H1 (cell line): ENCODE measurements around the gene NDUFA12. TPM values are rescaled to one million over a fixed set of nuclear protein-coding genes. Genes with fewer than 3 reads are reported as not detected.

Experiments used
- CTCF ChIA-PET: fragments of 300-600 bp; sonication (Branson Sonifier 250); formaldehyde crosslinking; loops from one replicate; lab custom pipeline; 2021; ENCODE audit not compliant: partially characterized antibody; lab: Charles Lee
- POLR2A ChIA-PET: fragments of 300-600 bp; sonication (Branson Sonifier 250); formaldehyde crosslinking; loops from one replicate; lab custom pipeline; 2021; ENCODE audit warnings: inconsistent platforms; ENCODE audit not compliant: partially characterized antibody; lab: Charles Lee
- DNase-seq, 2 experiments: peaks; one replicate each; pipeline versions ENCODE4 v3.0.0 to v3.0.0-alpha.2; 2010 to 2022; ENCODE audit warnings: low spot score in 2 of 2, low read depth in 1 of 2, mixed read lengths in 1 of 2
- FAIRE-seq: peaks from 2 replicates; lab custom pipeline; 2011; peaks lifted over from hg19 to GRCh38; lab: Jason Lieb, UNC
- H2AFZ ChIP-seq: 2 replicates; pipeline ENCODE4 v1.8.1; 2012; ENCODE audit warnings: low read length, inconsistent platforms
- H2AK5ac ChIP-seq: 2 replicates; pipeline ENCODE4 v1.6.1; 2013; ENCODE audit warnings: low read depth, low read length
- H2BK120ac ChIP-seq: replicated peaks from 2 replicates; pipeline ENCODE3; 2013; ENCODE audit warnings: low read depth, low read length, inconsistent platforms
- H2BK12ac ChIP-seq: 2 replicates; pipeline ENCODE4 v1.6.1; 2013; ENCODE audit warnings: low read depth, low read length
- H2BK15ac ChIP-seq: 2 replicates; pipeline ENCODE4 v1.6.1; 2013; ENCODE audit warnings: low read length
- H2BK20ac ChIP-seq: 2 replicates; pipeline ENCODE4 v1.6.1; 2013; ENCODE audit warnings: low read length
- H2BK5ac ChIP-seq: 2 replicates; pipeline ENCODE4 v1.6.1; 2013; ENCODE audit warnings: low read depth, low read length
- H3K14ac ChIP-seq: 2 replicates; pipeline ENCODE4 v1.6.1; 2013; ENCODE audit warnings: inconsistent platforms; ENCODE audit not compliant: insufficient read length
- H3K18ac ChIP-seq: 2 replicates; pipeline ENCODE4 v1.6.1; 2013; ENCODE audit warnings: low read length; ENCODE audit errors: extremely low read depth
- H3K23ac ChIP-seq: 2 replicates; pipeline ENCODE4 v1.6.1; 2013; ENCODE audit warnings: inconsistent platforms; ENCODE audit not compliant: insufficient read length
- H3K23me2 ChIP-seq: 2 replicates; pipeline ENCODE4 v1.6.1; 2013; ENCODE audit warnings: low read depth, low read length
- H3K27ac ChIP-seq: 2 replicates; pipeline ENCODE4 v1.6.1; 2011; ENCODE audit warnings: low read depth, low read length, inconsistent platforms
- H3K27me3 ChIP-seq, 4 experiments: replicated peaks in 1 of 4; 1 replicate in 1 of 4; 2 replicates in 3 of 4; pipeline versions ENCODE4 v1.6.1 to v1.8.1; 2011 to 2013; ENCODE audit warnings: low read length in 3 of 4, mild to moderate bottlenecking in 3 of 4, inconsistent platforms in 2 of 4, mixed read lengths in 2 of 4, moderate library complexity in 1 of 4; ENCODE audit not compliant: control insufficient read depth in 3 of 4, insufficient read depth in 3 of 4; ENCODE audit errors: extremely low read depth in 1 of 4
- H3K36me3 ChIP-seq, 4 experiments: 2 replicates each; pipeline versions ENCODE4 v1.6.1 to v1.8.1; 2011 to 2013; ENCODE audit warnings: mild to moderate bottlenecking in 4 of 4, low read length in 3 of 4, moderate library complexity in 2 of 4, control low read depth in 1 of 4, inconsistent platforms in 1 of 4; ENCODE audit not compliant: insufficient read depth in 4 of 4, control insufficient read depth in 2 of 4
- H3K4ac ChIP-seq: replicated peaks from 2 replicates; pipeline ENCODE3; 2013; ENCODE audit warnings: low read length, low read depth, mixed read lengths, inconsistent platforms; ENCODE audit not compliant: insufficient read length
- H3K4me1 ChIP-seq, 4 experiments: replicated peaks in 1 of 4; 1 replicate in 1 of 4; 2 replicates in 3 of 4; pipeline versions ENCODE4 v1.6.1 to v1.8.1; 2011 to 2013; ENCODE audit warnings: low read length in 3 of 4, inconsistent platforms in 2 of 4, mixed read lengths in 1 of 4; ENCODE audit not compliant: insufficient read depth in 4 of 4, control insufficient read depth in 3 of 4
- H3K4me2 ChIP-seq, 2 experiments: 2 replicates each; pipeline versions ENCODE4 v1.6.1 to v1.8.1; 2011 to 2013; ENCODE audit warnings: low read depth in 2 of 2, low read length in 2 of 2, control low read depth in 1 of 2, inconsistent platforms in 1 of 2, mild to moderate bottlenecking in 1 of 2; ENCODE audit not compliant: insufficient read depth in 1 of 2
- H3K4me3 ChIP-seq, 4 experiments: fragments of 200-600, 300-600 bp in 1 of 4; sonication (generic), shearing (Covaris generic), sonication (Bioruptor Twin) in 1 of 4; 2 replicates each; pipeline versions ENCODE4 v1.5.1 to v1.8.1; 2011 to 2016; ENCODE audit warnings: low read length in 4 of 4, low read depth in 3 of 4, control low read depth in 2 of 4, inconsistent platforms in 2 of 4, mild to moderate bottlenecking in 2 of 4, mixed read lengths in 1 of 4, moderate library complexity in 1 of 4; ENCODE audit not compliant: insufficient read depth in 2 of 4; ENCODE audit errors: extremely low read depth in 1 of 4
- H3K56ac ChIP-seq: replicated peaks from 2 replicates; pipeline ENCODE3; 2013; ENCODE audit warnings: low read depth, mild to moderate bottlenecking, mixed read lengths, low read length, inconsistent platforms; ENCODE audit not compliant: insufficient read length
- H3K79me1 ChIP-seq: 2 replicates; pipeline ENCODE4 v1.6.1; 2013; ENCODE audit warnings: low read depth, low read length, control low read depth
- H3K79me2 ChIP-seq, 2 experiments: 2 replicates each; pipeline versions ENCODE4 v1.6.1 to v1.8.1; 2012 to 2013; ENCODE audit warnings: low read length in 2 of 2, mild to moderate bottlenecking in 2 of 2, inconsistent platforms in 1 of 2; ENCODE audit not compliant: insufficient read depth in 2 of 2, control insufficient read depth in 1 of 2
- H3K9ac ChIP-seq, 4 experiments: replicated peaks in 1 of 4; 1 replicate in 1 of 4; 2 replicates in 3 of 4; pipeline versions ENCODE4 v1.6.1 to v1.8.1; 2011 to 2013; ENCODE audit warnings: low read depth in 3 of 4, low read length in 3 of 4, control low read depth in 2 of 4, mild to moderate bottlenecking in 2 of 4, moderate library complexity in 2 of 4, inconsistent platforms in 1 of 4; ENCODE audit errors: extremely low read depth in 1 of 4
- H3K9me3 ChIP-seq, 2 experiments: 2 replicates each; pipeline versions ENCODE4 v1.6.1 to v1.8.1; 2012 to 2013; ENCODE audit warnings: mild to moderate bottlenecking in 2 of 2, moderate library complexity in 2 of 2, control low read depth in 1 of 2, inconsistent platforms in 1 of 2, low read depth in 1 of 2, low read length in 1 of 2, mixed read lengths in 1 of 2; ENCODE audit not compliant: insufficient read depth in 2 of 2
- H4K20me1 ChIP-seq, 2 experiments: replicated peaks in 1 of 2; 2 replicates each; pipeline versions ENCODE3 to v1.8.1; 2011 to 2013; ENCODE audit warnings: inconsistent platforms in 2 of 2, low read length in 2 of 2, mild to moderate bottlenecking in 1 of 2; ENCODE audit not compliant: insufficient read depth in 2 of 2, control insufficient read depth in 1 of 2
- H4K5ac ChIP-seq: 2 replicates; pipeline ENCODE4 v1.6.1; 2013; ENCODE audit warnings: low read length, low read depth, mixed read lengths, inconsistent platforms; ENCODE audit not compliant: insufficient read length
- H4K8ac ChIP-seq: 2 replicates; pipeline ENCODE4 v1.8.0; 2013; ENCODE audit warnings: mild to moderate bottlenecking, moderate library complexity, low read length, inconsistent platforms; ENCODE audit not compliant: insufficient read depth; ENCODE audit errors: extremely low read depth
- H4K91ac ChIP-seq: replicated peaks from 2 replicates; pipeline ENCODE3; 2013; ENCODE audit warnings: low read length, mixed read lengths, inconsistent platforms; ENCODE audit not compliant: insufficient read length
- CREB1 ChIP-seq: IDR thresholded peaks from 2 replicates; pipeline ENCODE4 v1.6.1; 2012; ENCODE audit warnings: inconsistent platforms
- HDAC2 ChIP-seq, 2 experiments: fragments of 300-600 bp in 1 of 2; sonication (generic) in 1 of 2; IDR thresholded peaks; 2 replicates each; pipeline ENCODE4 v1.6.1; 2011 to 2012; ENCODE audit warnings: low read depth in 2 of 2, low read length in 2 of 2, mild to moderate bottlenecking in 2 of 2, moderate library complexity in 2 of 2, borderline replicate concordance in 1 of 2, inconsistent platforms in 1 of 2
- KDM5A ChIP-seq: fragments of 200-600 bp; IDR thresholded peaks from 2 replicates; pipeline ENCODE4 v1.7.1; 2012; ENCODE audit warnings: mild to moderate bottlenecking, low read length, inconsistent platforms, mixed read lengths
- POLR2A ChIP-seq, 2 experiments: IDR thresholded peaks; 1 replicate in 1 of 2; 2 replicates in 1 of 2; pipeline ENCODE4 v1.6.1; 2011; ENCODE audit warnings: low read depth in 2 of 2, low read length in 2 of 2, mild to moderate bottlenecking in 2 of 2; ENCODE audit errors: control extremely low read depth in 1 of 2
- POLR2AphosphoS5 ChIP-seq: IDR thresholded peaks from 2 replicates; pipeline ENCODE4 v1.6.1; 2011; ENCODE audit warnings: low read depth, low read length
- POU5F1 ChIP-seq: IDR thresholded peaks from 2 replicates; pipeline ENCODE4 v1.6.1; 2011; ENCODE audit warnings: low read depth, mild to moderate bottlenecking, low read length, moderate library complexity
- RAD21 ChIP-seq, 2 experiments: IDR thresholded peaks in 1 of 2; conservative IDR thresholded peaks in 1 of 2; 2 replicates each; pipeline ENCODE4 v1.6.1; 2011; ENCODE audit warnings: low read depth in 2 of 2, low read length in 2 of 2, improper control_type of control experiment in 1 of 2, inconsistent platforms in 1 of 2, mild to moderate bottlenecking in 1 of 2, moderate library complexity in 1 of 2
- RNF2 ChIP-seq: fragments of 200-900, 300-1000 bp; sonication (generic); IDR thresholded peaks from 2 replicates; pipeline ENCODE4 v1.7.1; 2016; ENCODE audit warnings: borderline replicate concordance, low read depth, mild to moderate bottlenecking, antibody characterized with exemption, low read length; ENCODE audit not compliant: poor library complexity, severe bottlenecking; ENCODE audit errors: missing control alignments
- SIN3A ChIP-seq, 2 experiments: IDR thresholded peaks in 1 of 2; conservative IDR thresholded peaks in 1 of 2; 2 replicates each; pipeline ENCODE4 v1.6.1; 2011 to 2012; ENCODE audit warnings: low read length in 2 of 2, improper control_type of control experiment in 1 of 2, low read depth in 1 of 2, mild to moderate bottlenecking in 1 of 2
- TAF7 ChIP-seq: optimal IDR thresholded peaks from 2 replicates; pipeline ENCODE3; 2011; ENCODE audit warnings: low read depth, mild to moderate bottlenecking, inconsistent platforms, low read length, moderate library complexity, borderline replicate concordance
- ZNF274 ChIP-seq: IDR thresholded peaks from 2 replicates; pipeline ENCODE4 v1.7.0; 2012; ENCODE audit warnings: low read length, borderline replicate concordance; ENCODE audit errors: extremely low read depth
- WGBS, 2 experiments: shearing (Covaris generic) in 1 of 2; methylation state at CpG; one replicate each; pipeline versions ENCODE4 v1.1.6 to v1.1.7; 2013 to 2015; ENCODE audit warnings: low lambda C conversion rate in 2 of 2, mixed read lengths in 2 of 2, inconsistent platforms in 1 of 2, low coverage in 1 of 2, missing lambda C conversion rate in 1 of 2; ENCODE audit not compliant: insufficient replicate concordance in 2 of 2, insufficient coverage in 1 of 2, insufficient read length in 1 of 2; ENCODE audit errors: extremely low coverage in 1 of 2, missing lambda C conversion rate in 1 of 2; 5-methylcytosine and 5-hydroxymethylcytosine counted together
- polyA plus RNA-seq, 7 experiments: library from polyadenylated mRNA; depleted of rRNA in 3 of 7; stranded (reverse) in 5 of 7; unstranded in 2 of 7; fragments of >200 nt in 5 of 7; fragments of 200-250 nt in 2 of 7; gene quantifications; 1 replicate in 5 of 7; 2 replicates in 1 of 7; 4 replicates in 1 of 7; pipeline versions ENCODE4 v1.2.1 to v1.2.3, GENCODE V29; 2011 to 2013; ENCODE audit warnings: missing spikeins in 2 of 7, mixed read lengths in 2 of 7
- total RNA-seq: library from RNA; stranded (reverse); fragmentation: NEBNext Ultra II Directional; extraction: Animal tissue kit (Norgen Biotek cat#: 25700); gene quantifications from 2 replicates; pipeline ENCODE4 v1.2.1, GENCODE V29; 2021

NDUFA12 gene
- total and polyA plus RNA-seq, 2 of the 8 experiments (the other 6 are each of a cell fraction or from before 2014, with no cell fraction given) = 98.1 to 157 TPM

DNA sequence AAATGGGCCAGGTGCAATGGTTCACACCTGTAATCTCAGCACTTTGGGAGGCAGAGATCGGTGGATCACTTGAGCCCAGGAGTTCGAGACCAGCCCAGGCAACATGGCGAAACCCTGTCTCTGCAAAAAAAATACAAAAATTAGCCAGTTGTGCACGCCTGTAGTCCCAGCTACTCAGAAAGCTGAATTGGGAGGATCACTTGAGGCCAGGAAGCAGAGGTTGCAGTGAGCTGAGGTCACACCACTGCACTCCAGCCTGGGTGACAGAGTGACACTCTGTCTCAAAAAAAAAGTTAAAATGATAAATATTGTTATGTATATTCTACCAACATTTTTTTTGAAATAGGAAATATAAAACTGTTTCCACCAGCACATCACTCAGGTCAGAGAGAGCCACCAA, 64.9 kb downstream of the NDUFA12 start:
- no peaks in the 10 kb centered on the region for H3K9me3 ChIP-seq
- H3K4me3 ChIP-seq = no peak overlapping the region
- H2BK12ac ChIP-seq = no peak overlapping the region
- no peak for FAIRE-seq
- no peaks in the 10 kb centered on the region for H4K20me1 ChIP-seq
- no peak overlapping the region for H3K18ac ChIP-seq
- H2BK5ac ChIP-seq = no peak overlapping the region
- no peaks in the 10 kb centered on the region for H3K23me2 ChIP-seq
- no peak overlapping the region for H2BK15ac ChIP-seq
- no peak overlapping the region for H2BK20ac ChIP-seq
- ChIA-PET CTCF (interaction anchor here (0.6 to 3.3 kb wide), 14 partner anchors 11 to 393 kb away, joined by 3 to 19 read pairs (median 4); no protein-coding TSS in a partner anchor), POLR2A (no interaction called here)
- no peak overlapping the region for H3K27ac ChIP-seq
- no peak overlapping the region for H3K4me2 ChIP-seq
- no peaks in the 10 kb centered on the region for H3K4me1 ChIP-seq
- H3K79me1 ChIP-seq = no peaks in the 10 kb centered on the region
- 93% methylated on average over 4 of the region's 4 CpGs; no CpG with 5 or more reads in 1 of the 2 experiments for WGBS, 2 experiments
- DNase-seq = no peak
- H3K79me2 ChIP-seq = no peaks in the 10 kb centered on the region
- H4K5ac ChIP-seq = no peak overlapping the region
- no peak overlapping the region for H2AK5ac ChIP-seq
- H3K14ac ChIP-seq = no peak overlapping the region
- no peaks in the 10 kb centered on the region for H3K27me3 ChIP-seq
- H2BK120ac ChIP-seq = no peak overlapping the region
- no peak overlapping the region for H3K4ac ChIP-seq
- H3K56ac ChIP-seq = no peak overlapping the region
- no peak overlapping the region for H4K8ac ChIP-seq
- no peak overlapping the region for H3K23ac ChIP-seq
- H4K91ac ChIP-seq = no peak overlapping the region
- H3K9ac ChIP-seq = no peak overlapping the region
- no peak overlapping the region for H2AFZ ChIP-seq
- no peaks in the 10 kb centered on the region for H3K36me3 ChIP-seq
- TF ChIP-seq POU5F1 = no peak
- TF ChIP-seq HDAC2 (IDR thresholded peaks at IDR 0.05; ENCODE audit: borderline replicate concordance in 1 of 2, low read depth in 2 of 2, low read length in 2 of 2) = no peak
- no peak for TF ChIP-seq KDM5A
- TF ChIP-seq SIN3A (conservative IDR thresholded peaks at IDR 0.05 in 1 of 2, IDR thresholded peaks at IDR 0.05 in 1 of 2; ENCODE audit: low read depth in 1 of 2, low read length in 2 of 2) = no peak
- TF ChIP-seq ZNF274 = no peak
- TF ChIP-seq POLR2AphosphoS5 = no peak
- TF ChIP-seq RAD21 (IDR thresholded peaks at IDR 0.05 in 1 of 2, conservative IDR thresholded peaks at IDR 0.05 in 1 of 2; ENCODE audit: low read depth in 2 of 2, low read length in 2 of 2) = no peak
- TF ChIP-seq CREB1 = no peak
- TF ChIP-seq TAF7 = no peak
- no peak for TF ChIP-seq RNF2
- TF ChIP-seq POLR2A (IDR thresholded peaks at IDR 0.05; ENCODE audit: control extremely low read depth in 1 of 2, low read depth in 2 of 2, low read length in 2 of 2) = no peak
